ENCODE results near the gene STK40. TPM values are rescaled to one million over a fixed set of nuclear protein-coding genes. Genes with fewer than 3 reads are reported as not detected.

The STK40 gene
- total RNA-seq, 3 donors from 2014 or later = 63.9 to 86.1 (median 66.8) TPM

GRCh38 chr1:36389261-36389660 is 3.5 kb upstream of the STK40 start:
- no peaks in the 10 kb centered on the region for H3K27me3 Mint-ChIP-seq (ENCODE audit: low read depth)
- DNase-seq (no peak), ATAC-seq (no peak)
- no peak overlapping the region for H3K4me3 Mint-ChIP-seq
- no peaks in the 10 kb centered on the region for H3K9me3 Mint-ChIP-seq
- H3K4me1 Mint-ChIP-seq (ENCODE audit: low read depth) = peaks cover 37% of the 10 kb centered on the region
- peaks cover 27% of the 10 kb centered on the region for H3K36me3 Mint-ChIP-seq (ENCODE audit: insufficient read depth)

DNA sequence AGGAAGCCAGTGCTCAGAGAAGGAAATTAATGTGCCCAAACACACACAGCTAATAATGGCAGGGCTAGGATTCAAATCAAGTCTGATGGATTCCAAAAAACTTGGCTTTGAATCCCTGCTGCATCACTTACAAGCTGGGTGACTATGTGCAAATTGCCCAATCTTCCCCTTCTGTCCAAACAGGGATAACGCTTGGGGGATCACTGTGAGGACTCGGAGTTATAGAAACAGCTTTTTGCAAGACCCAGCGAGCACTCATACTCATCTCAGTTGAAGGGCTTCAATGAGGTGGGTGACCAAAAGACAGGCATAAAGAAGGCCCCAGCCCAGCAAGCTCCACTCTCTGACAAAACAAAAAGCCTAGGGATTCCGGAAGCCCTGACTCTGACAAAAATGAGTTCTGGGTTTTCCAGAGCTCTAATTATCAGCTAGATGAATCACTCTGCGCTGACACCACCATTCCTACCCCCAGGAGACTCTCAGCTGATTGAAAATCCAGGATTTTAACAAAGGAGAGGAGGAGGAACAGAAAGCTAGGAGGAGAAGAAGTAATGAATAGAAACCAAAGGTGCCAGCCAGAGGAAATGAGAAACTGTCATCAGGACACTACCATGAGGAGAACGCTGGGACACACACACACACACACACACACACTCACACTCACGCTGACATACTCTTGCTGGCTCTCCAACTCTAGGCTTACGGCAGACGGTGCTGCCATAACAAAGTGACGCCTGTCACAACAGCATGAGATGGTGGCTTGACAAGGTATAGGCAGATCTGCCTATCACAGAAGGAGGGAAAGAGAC is 1.6 kb upstream of the STK40 start:
- Mint-ChIP-seq H3K4me1 (ENCODE audit: low read depth) (peaks cover 51% of the 10 kb centered on the region), H3K27me3 (ENCODE audit: low read depth) (no peaks in the 10 kb centered on the region), H3K4me3 (peak overlapping the region; percentile 92), H3K36me3 (ENCODE audit: insufficient read depth) (peaks cover 24% of the 10 kb centered on the region), H3K9me3 (no peaks in the 10 kb centered on the region)
- DNase-seq (no peak), ATAC-seq (no peak)

DNA sequence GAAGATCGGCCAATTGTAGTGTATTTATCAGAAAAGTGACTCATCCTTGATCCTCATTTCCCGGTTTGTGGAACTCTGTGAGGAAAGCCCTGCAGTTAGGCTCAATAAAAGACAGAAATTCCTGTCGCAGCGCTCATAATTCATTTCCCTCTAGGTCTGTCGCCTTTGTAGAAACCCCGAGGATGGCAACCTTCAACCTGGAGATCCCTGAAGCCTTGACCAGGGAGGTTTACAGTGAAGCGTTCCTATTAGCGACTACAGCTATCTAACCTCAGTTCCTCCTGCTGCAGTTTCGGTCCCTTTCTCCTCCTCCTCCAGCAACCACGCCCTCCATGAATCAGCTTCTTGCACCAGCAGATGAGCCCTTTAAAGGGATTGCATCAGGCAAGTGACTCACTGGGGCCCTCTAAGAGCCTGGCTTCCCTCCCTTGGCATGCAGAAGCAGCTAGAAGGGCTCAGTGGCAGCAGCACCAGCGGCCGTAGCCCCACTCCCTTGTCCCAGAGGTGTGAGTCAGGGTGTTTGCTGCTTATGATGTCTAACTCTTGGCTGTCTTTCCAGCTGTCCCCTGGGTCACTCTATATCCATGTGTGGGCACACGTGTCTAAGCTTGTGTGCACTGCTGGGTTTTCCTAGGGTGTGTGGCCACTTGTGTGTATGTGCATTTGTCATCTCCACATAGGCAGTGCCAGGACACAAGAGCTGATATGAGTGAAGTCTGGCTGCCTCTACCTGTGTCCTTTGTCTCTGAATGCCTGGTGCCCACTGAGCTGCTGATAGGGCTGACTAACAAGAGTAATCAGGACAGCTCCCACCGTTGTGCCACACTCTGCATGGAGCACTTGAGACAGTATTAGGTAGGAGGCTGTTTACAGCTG is 779 bp upstream of the STK40 start:
- peaks cover 20% of the 10 kb centered on the region for H3K36me3 Mint-ChIP-seq (ENCODE audit: insufficient read depth)
- peak overlapping the region; percentile 92 for H3K4me3 Mint-ChIP-seq
- ATAC-seq (peak; percentile 69 to 75), DNase-seq (peak; percentile 89)
- peaks cover 56% of the 10 kb centered on the region for H3K4me1 Mint-ChIP-seq (ENCODE audit: low read depth)
- H3K9me3 Mint-ChIP-seq = no peaks in the 10 kb centered on the region
- H3K27me3 Mint-ChIP-seq (ENCODE audit: low read depth) = no peaks in the 10 kb centered on the region

DNA sequence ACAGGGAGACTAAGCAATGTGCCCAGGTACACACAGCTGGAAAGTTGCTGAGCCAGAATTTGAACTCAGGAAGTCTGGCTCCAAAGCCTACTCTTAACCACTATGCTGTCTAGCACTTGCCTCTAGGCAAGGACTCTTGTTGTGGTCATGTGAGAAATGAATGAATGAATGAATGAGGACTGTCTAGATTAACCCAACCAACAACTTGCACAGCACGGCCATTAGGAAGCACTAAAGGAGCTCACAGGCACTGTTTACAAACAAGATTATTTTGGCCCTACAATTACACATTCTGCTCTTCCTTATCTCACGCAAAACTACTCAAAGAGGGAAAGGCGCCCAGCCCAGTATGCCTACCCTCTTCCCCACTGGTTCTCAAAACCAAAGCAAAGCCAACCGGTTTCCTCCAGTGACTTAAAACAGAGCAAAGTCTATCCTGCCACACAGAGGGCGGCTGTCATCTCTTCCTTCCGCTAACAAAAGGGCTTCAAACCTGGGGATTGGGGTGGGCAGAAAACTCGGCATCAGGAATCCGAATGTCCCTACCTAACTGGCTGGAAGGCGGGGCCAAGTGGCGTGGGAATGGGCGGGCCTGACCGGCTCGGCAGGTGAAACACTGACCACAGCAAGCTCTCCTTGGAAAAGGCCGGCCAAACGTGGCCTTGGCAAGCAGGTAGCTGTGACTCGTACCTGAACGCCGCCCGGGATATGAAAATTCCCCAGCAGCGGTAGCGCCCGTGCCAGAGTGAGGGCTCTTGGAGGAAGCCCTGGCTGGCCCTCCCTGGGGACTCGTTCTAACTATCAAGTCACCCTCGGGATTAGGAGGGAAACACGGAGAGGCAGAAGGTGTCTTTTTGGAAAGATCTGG is 948 bp downstream of the STK40 start:
- Mint-ChIP-seq H3K9me3 (no peaks in the 10 kb centered on the region), H3K36me3 (ENCODE audit: insufficient read depth) (peaks cover 8% of the 10 kb centered on the region)
- ATAC-seq = no peak

GRCh38 chr1:36383240-36383639 is 2.5 kb downstream of the STK40 start:
- Mint-ChIP-seq H3K4me1 (ENCODE audit: low read depth) (peaks cover 76% of the 10 kb centered on the region), H3K36me3 (ENCODE audit: insufficient read depth) (peaks cover 10% of the 10 kb centered on the region), H3K27me3 (ENCODE audit: low read depth) (no peaks in the 10 kb centered on the region), H3K4me3 (peak overlapping the region; percentile 92), H3K9me3 (no peaks in the 10 kb centered on the region)
- DNase-seq (no peak), ATAC-seq (no peak)

More for the DNA sequence above, 948 bp downstream of the STK40 start:
- Mint-ChIP-seq H3K27me3 (ENCODE audit: low read depth) (no peaks in the 10 kb centered on the region), H3K4me3 (peak overlapping the region; percentile 92), H3K4me1 (ENCODE audit: low read depth) (peaks cover 68% of the 10 kb centered on the region)
- DNase-seq = no peak

DNA sequence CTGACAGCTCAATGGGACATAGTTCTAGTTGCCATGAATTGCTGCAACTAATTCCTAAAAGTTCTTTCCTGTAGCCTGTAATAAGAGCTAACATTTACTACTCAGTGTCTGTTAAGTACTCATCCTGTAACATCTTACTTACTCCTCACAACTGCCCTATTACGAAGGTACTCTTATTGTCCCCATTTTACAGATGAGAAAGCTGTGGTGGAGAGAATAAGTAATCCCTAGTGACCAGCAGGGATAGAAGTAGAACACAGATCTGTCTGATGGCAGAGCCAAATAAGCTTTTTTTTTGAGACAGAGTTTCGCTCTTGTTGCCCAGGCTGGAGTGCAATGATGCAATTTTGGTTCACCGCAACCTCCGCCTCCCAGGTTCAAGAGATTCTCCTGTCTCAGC is 3.1 kb downstream of the STK40 start:
- H3K4me3 Mint-ChIP-seq = no peak overlapping the region
- no peaks in the 10 kb centered on the region for H3K9me3 Mint-ChIP-seq
- DNase-seq = no peak
- peaks cover 78% of the 10 kb centered on the region for H3K4me1 Mint-ChIP-seq (ENCODE audit: low read depth)
- no peaks in the 10 kb centered on the region for H3K27me3 Mint-ChIP-seq (ENCODE audit: low read depth)
- peaks cover 10% of the 10 kb centered on the region for H3K36me3 Mint-ChIP-seq (ENCODE audit: insufficient read depth)
- ATAC-seq = no peak

GRCh38 chr1:36382231-36382630 is 3.5 kb downstream of the STK40 start:
- peaks cover 10% of the 10 kb centered on the region for H3K36me3 Mint-ChIP-seq (ENCODE audit: insufficient read depth)

DNA sequence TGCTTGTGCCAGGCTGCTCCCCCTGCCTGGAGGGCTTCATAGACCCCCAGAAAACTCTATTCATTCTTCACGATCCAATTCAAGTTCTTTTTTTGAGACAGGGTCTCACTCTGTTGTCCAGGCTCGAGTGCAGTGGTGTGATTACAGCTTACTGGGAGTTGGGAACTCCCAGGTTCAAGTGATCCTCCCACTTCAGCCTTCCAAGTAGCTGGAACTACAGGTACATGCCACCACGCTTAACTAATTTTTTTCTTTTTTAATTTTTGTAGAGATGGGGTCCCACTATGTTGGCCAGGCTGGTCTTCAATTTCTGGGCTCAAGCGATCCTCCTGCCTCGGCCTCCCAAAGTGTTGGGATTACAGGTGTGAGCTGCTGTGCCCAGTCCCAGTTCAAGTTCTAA is 4.3 kb downstream of the STK40 start:
- Mint-ChIP-seq H3K4me1 (ENCODE audit: low read depth) (peaks cover 71% of the 10 kb centered on the region), H3K9me3 (no peaks in the 10 kb centered on the region), H3K27me3 (ENCODE audit: low read depth) (no peaks in the 10 kb centered on the region), H3K36me3 (ENCODE audit: insufficient read depth) (peaks cover 10% of the 10 kb centered on the region), H3K4me3 (no peak overlapping the region)
- ATAC-seq = no peak
- no peak for DNase-seq

More at GRCh38 chr1:36382231-36382630, 3.5 kb downstream of the STK40 start:
- ATAC-seq = no peak
- DNase-seq = no peak
- H3K4me3 Mint-ChIP-seq = no peak overlapping the region
- peaks cover 76% of the 10 kb centered on the region for H3K4me1 Mint-ChIP-seq (ENCODE audit: low read depth)
- H3K9me3 Mint-ChIP-seq = no peaks in the 10 kb centered on the region
- no peaks in the 10 kb centered on the region for H3K27me3 Mint-ChIP-seq (ENCODE audit: low read depth)

GRCh38 chr1:36380782-36381181 is 4.9 kb downstream of the STK40 start:
- Mint-ChIP-seq H3K27me3 (ENCODE audit: low read depth) (no peaks in the 10 kb centered on the region), H3K36me3 (ENCODE audit: insufficient read depth) (peaks cover 10% of the 10 kb centered on the region), H3K4me1 (ENCODE audit: low read depth) (peaks cover 77% of the 10 kb centered on the region), H3K4me3 (no peak overlapping the region), H3K9me3 (no peaks in the 10 kb centered on the region)
- DNase-seq (no peak), ATAC-seq (no peak)

DNA sequence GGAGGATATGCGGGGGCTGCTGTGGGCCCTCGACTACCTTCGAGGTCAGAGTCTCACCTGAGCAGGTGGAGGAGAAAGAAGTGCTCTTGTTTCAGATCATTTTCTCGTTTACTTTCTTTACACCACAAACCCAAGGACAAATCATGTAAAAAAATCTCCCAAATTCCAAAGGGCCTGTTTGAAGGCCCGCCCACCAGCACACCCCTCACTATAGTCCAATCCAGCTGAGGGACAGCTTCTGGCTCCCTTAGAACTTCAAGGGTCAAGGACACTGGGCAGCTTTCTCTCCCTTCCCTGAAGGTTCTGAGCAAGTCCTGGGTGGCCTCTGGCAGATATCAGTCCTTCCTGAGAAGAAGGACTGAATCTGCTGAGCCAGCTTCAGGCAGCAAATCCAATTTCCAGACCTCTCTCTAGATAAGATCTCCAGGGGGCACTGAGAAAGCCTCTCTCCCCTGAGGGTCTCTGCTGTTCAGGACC is 5.5 kb downstream of the STK40 start:
- no peak for DNase-seq
- ATAC-seq = no peak
- Mint-ChIP-seq H3K36me3 (ENCODE audit: insufficient read depth) (peaks cover 10% of the 10 kb centered on the region), H3K4me1 (ENCODE audit: low read depth) (peaks cover 80% of the 10 kb centered on the region), H3K9me3 (no peaks in the 10 kb centered on the region), H3K4me3 (no peak overlapping the region), H3K27me3 (ENCODE audit: low read depth) (no peaks in the 10 kb centered on the region)

- Mint-ChIP-seq H3K9me3 (no peaks in the 10 kb centered on the region), H3K4me1 (ENCODE audit: low read depth) (peaks cover 82% of the 10 kb centered on the region), H3K36me3 (ENCODE audit: insufficient read depth) (peaks cover 6% of the 10 kb centered on the region), H3K27me3 (ENCODE audit: low read depth) (no peaks in the 10 kb centered on the region), H3K4me3 (no peak overlapping the region)
- DNase-seq = no peak
- ATAC-seq = no peak
These were observed 7.8 kb downstream of the STK40 start for GRCh38 chr1:36377791-36378492.

DNA sequence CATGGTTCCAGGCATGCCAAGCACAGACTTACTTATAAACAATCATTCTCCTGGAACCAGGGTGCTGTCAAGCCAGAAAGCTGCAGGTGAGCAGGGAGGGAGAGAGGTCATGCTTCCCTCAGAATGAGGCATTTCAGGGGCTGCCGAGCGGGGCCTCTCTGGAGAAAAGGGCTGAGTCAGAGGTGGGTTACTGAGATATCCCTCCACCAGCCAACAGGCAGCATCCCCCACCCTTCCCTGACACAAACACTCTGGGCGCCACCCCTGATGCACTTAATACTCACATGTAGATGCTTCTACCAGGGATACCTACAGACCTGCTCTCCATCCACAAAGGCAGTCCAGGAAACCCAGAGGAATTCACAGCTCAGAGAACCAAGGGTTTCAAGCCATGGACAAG is 13.1 kb downstream of the STK40 start:
- Mint-ChIP-seq H3K4me1 (ENCODE audit: low read depth) (peaks cover 67% of the 10 kb centered on the region), H3K27me3 (ENCODE audit: low read depth) (no peaks in the 10 kb centered on the region), H3K4me3 (no peak overlapping the region), H3K9me3 (no peaks in the 10 kb centered on the region), H3K36me3 (ENCODE audit: insufficient read depth) (peaks cover 2% of the 10 kb centered on the region)
- DNase-seq (no peak), ATAC-seq (no peak)

DNA sequence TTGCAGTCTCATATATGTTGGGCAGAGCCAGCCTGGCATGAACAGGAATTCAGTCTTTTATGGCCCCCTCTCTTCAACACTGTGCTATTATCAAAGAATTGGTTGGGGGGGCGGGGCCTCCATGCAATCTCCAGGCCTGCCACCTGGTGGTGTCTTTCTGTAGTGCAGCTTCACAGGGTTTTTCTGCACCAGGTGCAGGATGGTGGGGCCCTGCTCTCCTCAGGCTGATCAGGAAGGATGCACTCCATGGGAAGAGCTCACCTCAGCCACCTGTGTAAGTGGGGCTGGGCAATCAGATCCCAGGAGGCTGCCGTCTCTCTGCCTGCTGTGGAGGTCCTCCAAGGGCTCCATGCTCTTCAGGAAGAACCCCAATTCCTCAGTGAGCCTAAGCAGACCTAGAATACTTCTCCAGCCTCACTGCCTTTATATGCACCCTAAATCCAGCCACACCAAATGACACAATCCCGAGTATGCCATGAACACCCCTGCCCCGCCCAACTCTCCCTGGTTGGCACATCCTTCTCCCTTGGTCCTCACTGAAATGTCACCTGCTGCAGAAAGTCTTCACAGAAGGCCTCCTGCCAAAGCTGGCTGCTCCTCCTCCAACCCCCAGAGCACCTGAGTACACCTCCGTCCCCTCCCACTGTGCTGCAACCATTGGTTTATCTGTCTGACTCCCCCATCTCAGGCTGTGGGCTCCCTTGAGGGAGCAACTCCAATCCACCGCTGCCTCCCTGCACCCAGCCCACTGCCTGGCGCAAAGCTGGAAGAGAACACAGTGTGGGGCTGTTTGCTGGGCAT is 16.5 kb downstream of the STK40 start:
- no peaks in the 10 kb centered on the region for H3K9me3 Mint-ChIP-seq

More for the DNA sequence above, 16.5 kb downstream of the STK40 start:
- H3K4me1 Mint-ChIP-seq (ENCODE audit: low read depth) = peaks cover 71% of the 10 kb centered on the region
- H3K27me3 Mint-ChIP-seq (ENCODE audit: low read depth) = no peaks in the 10 kb centered on the region
- DNase-seq (peak; percentile 85), ATAC-seq (peak; percentile 55 to 61)
- H3K4me3 Mint-ChIP-seq = no peak overlapping the region
- H3K36me3 Mint-ChIP-seq (ENCODE audit: insufficient read depth) = peaks cover 6% of the 10 kb centered on the region
